ENCODE data around the gene TTBK1.

Gene TTBK1

GRCh38 chr6:43242908-43243663, at the start of gene TTBK1:
Gene TTBK1 (plus strand): TSS chr6:43243481. CDS start chr6:43246661, 3,180 bp downstream.
- DNase-seq (ENCODE audit: low read depth), result no peak

GRCh38 chr6:43193929-43194328, 49.4 kb upstream of the TTBK1 start:
- no peak for DNase-seq (ENCODE audit: low read depth)

GRCh38 chr6:43196337-43196736, 46.9 kb upstream of the TTBK1 start:
- DNase-seq (ENCODE audit: low read depth), result no peak

GRCh38 chr6:43199912-43200311, 43.4 kb upstream of the TTBK1 start:
- no peak for DNase-seq (ENCODE audit: low read depth)

- no peak for DNase-seq (ENCODE audit: low read depth)
Measured at GRCh38 chr6:43200541-43200940, 42.7 kb upstream of the TTBK1 start.

- no peak for DNase-seq (ENCODE audit: low read depth)
Measured at GRCh38 chr6:43202451-43202850, 40.8 kb upstream of the TTBK1 start.

- DNase-seq (ENCODE audit: low read depth), result no peak
Measured at GRCh38 chr6:43203029-43203717, 40.1 kb upstream of the TTBK1 start.

GRCh38 chr6:43203718-43204095, 39.6 kb upstream of the TTBK1 start:
- no peak for DNase-seq (ENCODE audit: low read depth)

- no peak for DNase-seq (ENCODE audit: low read depth)
Measured at GRCh38 chr6:43204271-43205105, 38.8 kb upstream of the TTBK1 start.

- no peak for DNase-seq (ENCODE audit: low read depth)
Measured at GRCh38 chr6:43205849-43206248, 37.4 kb upstream of the TTBK1 start.

- DNase-seq (ENCODE audit: low read depth), result no peak
Measured at GRCh38 chr6:43207286-43207685, 36.0 kb upstream of the TTBK1 start.

GRCh38 chr6:43211955-43212354, 31.3 kb upstream of the TTBK1 start:
- DNase-seq (ENCODE audit: low read depth), result no peak

- no peak for DNase-seq (ENCODE audit: low read depth)
Measured at GRCh38 chr6:43213431-43213830, 29.9 kb upstream of the TTBK1 start.

- no peak for DNase-seq (ENCODE audit: low read depth)
Measured at GRCh38 chr6:43215066-43215465, 28.2 kb upstream of the TTBK1 start.

- no peak for DNase-seq (ENCODE audit: low read depth)
Measured at GRCh38 chr6:43216200-43216599, 27.1 kb upstream of the TTBK1 start.

GRCh38 chr6:43217351-43217750, 25.9 kb upstream of the TTBK1 start:
- DNase-seq (ENCODE audit: low read depth), result no peak

GRCh38 chr6:43219119-43219518, 24.2 kb upstream of the TTBK1 start:
- no peak for DNase-seq (ENCODE audit: low read depth)

- no peak for DNase-seq (ENCODE audit: low read depth)
Measured at GRCh38 chr6:43219814-43220213, 23.5 kb upstream of the TTBK1 start.

- DNase-seq (ENCODE audit: low read depth), result no peak
Measured at GRCh38 chr6:43220439-43220951, 22.8 kb upstream of the TTBK1 start.

GRCh38 chr6:43221046-43221972, 22.0 kb upstream of the TTBK1 start:
- DNase-seq (ENCODE audit: low read depth), result no peak

- DNase-seq (ENCODE audit: low read depth), result no peak
Measured at GRCh38 chr6:43222418-43223059, 20.7 kb upstream of the TTBK1 start.

Data from stimulated activated CD8-positive, alpha-beta memory T cell treated with anti-CD3 and anti-CD28 coated beads, Interleukin-15, amount 100 ng/mL, for 1 hour (primary cell).